GM21526 (cell line): Measurements from ENCODE around the gene DNAJA1.

ENCODE experiments used
- ATAC-seq: cut with Tn5 transposase; IDR thresholded peaks from one replicate; pipeline ENCODE4 v1.9.1; 2021; ENCODE audit warnings: moderate library complexity; ENCODE audit not compliant: unreplicated experiment, low FRiP score

The DNAJA1 gene

GRCh38 chr9:33025572-33026342, 684 bp downstream of the DNAJA1 start:
- ATAC-seq, result peak; percentile 24

GRCh38 chr9:33029231-33029786, 4.2 kb downstream of the DNAJA1 start:
- no peak for ATAC-seq

GRCh38 chr9:33030285-33030684, 5.2 kb downstream of the DNAJA1 start:
- ATAC-seq, result no peak

GRCh38 chr9:33032292-33032691, 7.2 kb downstream of the DNAJA1 start:
- no peak for ATAC-seq

- ATAC-seq, result no peak
These were observed 7.8 kb downstream of the DNAJA1 start for GRCh38 chr9:33032865-33033264.

- no peak for ATAC-seq
These were observed 15.8 kb downstream of the DNAJA1 start for GRCh38 chr9:33040792-33041431.

GRCh38 chr9:33041432-33042188, 16.5 kb downstream of the DNAJA1 start:
- ATAC-seq, result no peak

GRCh38 chr9:33042473-33042872, 17.4 kb downstream of the DNAJA1 start:
- no peak for ATAC-seq

GRCh38 chr9:33043671-33044070, 18.6 kb downstream of the DNAJA1 start:
- no peak for ATAC-seq

GRCh38 chr9:33044162-33044673, 19.1 kb downstream of the DNAJA1 start:
- ATAC-seq, result peak; percentile 63

GRCh38 chr9:33044677-33045282, 19.7 kb downstream of the DNAJA1 start:
- no peak for ATAC-seq

- ATAC-seq, result no peak
These were observed 21.0 kb downstream of the DNAJA1 start for GRCh38 chr9:33046061-33046460.

GRCh38 chr9:33048054-33048465, 23.0 kb downstream of the DNAJA1 start:
- no peak for ATAC-seq

GRCh38 chr9:33049680-33050361, 24.7 kb downstream of the DNAJA1 start:
- peak; percentile 78 for ATAC-seq

GRCh38 chr9:33051144-33051543, 26.1 kb downstream of the DNAJA1 start:
- ATAC-seq, result no peak

GRCh38 chr9:33065157-33066076, 40.3 kb downstream of the DNAJA1 start:
- peak; percentile 70 for ATAC-seq

- no peak for ATAC-seq
These were observed 43.9 kb downstream of the DNAJA1 start for GRCh38 chr9:33068991-33069390.

GRCh38 chr9:33076046-33077004, 51.3 kb downstream of the DNAJA1 start, which contains the start of gene SMU1:
Gene SMU1, minus strand, starts transcription at chr9:33076674. Its CDS starts 66 bp downstream, at chr9:33076608.
- ATAC-seq, result peak; percentile 97
